Dermis lymphatic vessel endothelial cell (primary cell): ENCODE measurements around the gene NR2E1. TPM values are rescaled to one million over a fixed set of nuclear protein-coding genes. Genes with fewer than 3 reads are reported as not detected.

ENCODE experiments used
- total RNA-seq: library from RNA; depleted of rRNA; stranded (reverse); fragments of >200 nt; gene quantifications from 2 replicates; pipeline ENCODE4 v1.2.1, GENCODE V29; 2014

NR2E1 gene
- not detected in 2 replicates for total RNA-seq

GRCh38 chr6:108165714-108166663 is at the start of gene NR2E1:
NR2E1 (plus strand) TSS chr6:108166022; CDS start chr6:108166766, 744 bp downstream.

Other genes with a start within 250 kb of the NR2E1 start
- 17.9 and 25.3 TPM in 2 replicates for gene SEC63, start 207.8 kb upstream of the NR2E1 start, total RNA-seq
- 27.9 and 43.0 TPM in 2 replicates for gene OSTM1, start 91.3 kb upstream of the NR2E1 start, total RNA-seq
- 173 and 183 TPM in 2 replicates for gene SNX3, start 95.0 kb downstream of the NR2E1 start, total RNA-seq
- 2.9 TPM in 2 replicates for gene AFG1L, start 129.0 kb downstream of the NR2E1 start, total RNA-seq